Neural cell (in vitro differentiated cells): ENCODE measurements around the gene COL17A1. TPM values are rescaled to one million over a fixed set of nuclear protein-coding genes. Genes with fewer than 3 reads are reported as not detected.

Source experiments
- H2AFZ ChIP-seq: fragments of 200-600, 300-800 bp; sonication (generic), shearing (Covaris generic); 2 replicates; pipeline ENCODE4 v1.6.0; 2014; ENCODE audit warnings: low read depth, mild to moderate bottlenecking, antibody characterized with exemption, low read length, moderate library complexity
- H3F3A ChIP-seq: fragments of 200-600 bp; shearing (Covaris generic); 2 replicates; pipeline ENCODE4 v1.6.1; 2016; ENCODE audit warnings: mild to moderate bottlenecking, moderate library complexity, mixed read lengths, antibody characterized with exemption, low read length; ENCODE audit not compliant: insufficient read depth, poor library complexity, severe bottlenecking
- H3K27ac ChIP-seq: fragments of 200-600, 300-800 bp; sonication (generic), shearing (Covaris generic); 2 replicates; pipeline ENCODE4 v1.5.1; 2014; ENCODE audit warnings: mild to moderate bottlenecking, low read length, moderate library complexity
- H3K27me3 ChIP-seq: fragments of 300-800, 200-600 bp; sonication (generic), shearing (Covaris generic); 2 replicates; pipeline ENCODE4 v1.6.0; 2014; ENCODE audit warnings: mild to moderate bottlenecking, low read depth, low read length, moderate library complexity; ENCODE audit not compliant: insufficient read depth
- H3K36me3 ChIP-seq: fragments of 300-800, 200-600 bp; sonication (generic), shearing (Covaris generic); 2 replicates; pipeline ENCODE4 v1.5.1; 2014; ENCODE audit warnings: mild to moderate bottlenecking, antibody characterized with exemption, low read length, moderate library complexity; ENCODE audit not compliant: insufficient read depth
- H3K4me2 ChIP-seq: fragments of 300-800, 200-600 bp; sonication (generic), shearing (Covaris generic); 2 replicates; pipeline ENCODE4 v1.6.0; 2014; ENCODE audit warnings: mild to moderate bottlenecking, low read length
- H3K4me3 ChIP-seq: fragments of 300-800, 200-600 bp; sonication (generic), shearing (Covaris generic); 2 replicates; pipeline ENCODE4 v1.5.1; 2014; ENCODE audit warnings: mild to moderate bottlenecking, low read length, moderate library complexity
- H3K79me2 ChIP-seq: fragments of 200-600 bp; shearing (Covaris generic); replicated peaks from 2 replicates; pipeline ENCODE4 v1.6.0; 2014; ENCODE audit warnings: mild to moderate bottlenecking, low read length, moderate library complexity; ENCODE audit not compliant: insufficient read depth
- H3K9ac ChIP-seq: fragments of 300-800, 200-600 bp; sonication (generic), shearing (Covaris generic); 2 replicates; pipeline ENCODE4 v1.6.1; 2016; ENCODE audit warnings: mild to moderate bottlenecking, low read length, mixed read lengths
- H3K9me2 ChIP-seq: fragments of 200-600 bp; shearing (Covaris generic); 2 replicates; pipeline ENCODE4 v1.6.1; 2016; ENCODE audit warnings: mild to moderate bottlenecking, low read length, mixed read lengths; ENCODE audit not compliant: insufficient read depth
- H3K9me3 ChIP-seq: fragments of 200-600, 300-800 bp; sonication (generic), shearing (Covaris generic); 2 replicates; pipeline ENCODE4 v1.6.1; 2016; ENCODE audit warnings: mild to moderate bottlenecking, mixed run types, low read length, moderate library complexity, mixed read lengths
- H4K20me1 ChIP-seq: fragments of 200-600 bp; shearing (Covaris generic); 2 replicates; pipeline ENCODE4 v1.6.1; 2016; ENCODE audit warnings: mild to moderate bottlenecking, mixed run types; ENCODE audit not compliant: insufficient read depth
- EP300 ChIP-seq: fragments of 450-650 bp; conservative IDR thresholded peaks from 2 replicates; pipeline ENCODE4 v1.6.1; 2014; ENCODE audit warnings: antibody characterized with exemption, mild to moderate bottlenecking, moderate library complexity; ENCODE audit not compliant: poor library complexity, severe bottlenecking
- EZH2 ChIP-seq: fragments of 200-600, 300-800 bp; shearing (Covaris generic), sonication (generic); IDR thresholded peaks from 2 replicates; pipeline ENCODE4 v1.6.1; 2014; ENCODE audit warnings: antibody characterized with exemption, low read length, borderline replicate concordance, mild to moderate bottlenecking; ENCODE audit not compliant: insufficient read depth, poor library complexity, severe bottlenecking
- MXI1 ChIP-seq: fragments of 450-650 bp; conservative IDR thresholded peaks from 2 replicates; pipeline ENCODE4 v1.6.1; 2014; ENCODE audit warnings: antibody characterized with exemption, mild to moderate bottlenecking; ENCODE audit not compliant: poor library complexity, severe bottlenecking
- POLR2AphosphoS5 ChIP-seq: IDR thresholded peaks from 2 replicates; pipeline ENCODE4 v1.6.1; 2012
- RAD21 ChIP-seq: fragments of 450-650 bp; conservative IDR thresholded peaks from 2 replicates; pipeline ENCODE4 v1.6.1; 2014; ENCODE audit warnings: antibody characterized with exemption, mild to moderate bottlenecking, moderate library complexity
- SMC3 ChIP-seq: fragments of 450-650 bp; conservative IDR thresholded peaks from 2 replicates; pipeline ENCODE4 v1.6.1; 2014; ENCODE audit warnings: antibody characterized with exemption, mild to moderate bottlenecking, moderate library complexity; ENCODE audit not compliant: poor library complexity
- TAF1 ChIP-seq: IDR thresholded peaks from 2 replicates; pipeline ENCODE4 v1.6.1; 2012; ENCODE audit warnings: low read depth
- polyA plus RNA-seq: library from polyadenylated mRNA; depleted of rRNA; stranded (reverse); fragments of >200 nt; gene quantifications from 2 replicates; pipeline ENCODE4 v1.2.3, GENCODE V29; 2014
- TF ChIP-seq, protein P1 (sequence below): fragments of 450-650 bp; IDR thresholded peaks from 2 replicates; pipeline ENCODE4 v1.5.1; 2014; ENCODE audit warnings: antibody characterized with exemption, mild to moderate bottlenecking, moderate library complexity; ENCODE audit not compliant: poor library complexity, severe bottlenecking
- TF ChIP-seq, protein P2 (sequence below): IDR thresholded peaks from 2 replicates; pipeline ENCODE4 v1.6.1; 2012; ENCODE audit warnings: borderline replicate concordance

Gene COL17A1
- polyA plus RNA-seq, 1 donor from 2014 or later, result not detected

DNA sequence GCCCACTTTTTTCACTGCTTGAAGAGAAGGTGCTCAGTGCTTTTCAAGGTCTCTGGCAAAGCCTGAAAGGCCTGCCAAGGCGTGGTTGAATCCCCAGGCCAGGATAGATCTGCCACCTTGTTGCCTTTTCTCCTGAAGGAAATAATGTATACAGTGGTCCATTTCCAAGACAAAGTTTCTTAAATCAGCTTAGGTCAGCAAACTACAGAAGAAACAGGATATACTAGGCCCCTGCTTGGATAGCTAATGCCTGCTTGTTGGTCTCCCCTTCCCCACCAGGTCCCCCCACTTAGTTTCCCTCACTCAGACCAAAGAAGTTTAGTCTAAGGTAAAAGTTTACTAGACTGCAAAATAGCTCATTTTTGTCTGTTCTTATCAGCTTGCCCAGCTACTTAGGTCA is 19.9 kb downstream of the COL17A1 start:
- no peak overlapping the region for H2AFZ ChIP-seq

DNA sequence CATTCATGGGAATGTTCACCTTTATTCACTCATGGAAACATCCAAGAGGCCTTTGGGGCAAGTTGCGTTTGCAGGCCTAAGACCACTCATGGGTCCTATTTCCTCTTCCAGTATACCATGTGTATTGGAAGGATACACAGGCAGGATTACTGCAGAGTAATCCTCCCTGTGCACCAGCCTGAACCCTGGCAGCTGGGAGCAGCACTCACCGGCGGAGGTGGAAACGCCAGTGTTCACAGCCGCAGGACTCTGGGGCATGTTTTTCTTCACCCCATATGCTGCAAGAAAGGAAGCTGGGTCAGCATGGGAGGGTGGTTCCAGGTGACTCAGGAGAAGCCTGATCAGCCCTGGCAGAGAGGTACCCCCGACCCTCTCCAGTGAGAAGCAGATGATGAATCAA is 24.5 kb downstream of the COL17A1 start:
- Histone ChIP-seq H3K27me3 (no peaks in the 10 kb centered on the region), H3K27ac (no peak overlapping the region), H3K79me2 (no peaks in the 10 kb centered on the region), H3K9ac (no peak overlapping the region), H3K36me3 (no peaks in the 10 kb centered on the region), H3K4me3 (no peak overlapping the region), H3K9me2 (no peaks in the 10 kb centered on the region), H3K4me2 (no peak overlapping the region), H2AFZ (no peak overlapping the region), H3K9me3 (no peaks in the 10 kb centered on the region), H4K20me1 (no peaks in the 10 kb centered on the region), H3F3A (no peaks in the 10 kb centered on the region)
- TF ChIP-seq RAD21 (no peak), MXI1 (no peak), EZH2 (no peak), POLR2AphosphoS5 (no peak), TAF1 (no peak), EP300 (no peak), SMC3 (no peak)
- TF ChIP-seq, protein P1, sequence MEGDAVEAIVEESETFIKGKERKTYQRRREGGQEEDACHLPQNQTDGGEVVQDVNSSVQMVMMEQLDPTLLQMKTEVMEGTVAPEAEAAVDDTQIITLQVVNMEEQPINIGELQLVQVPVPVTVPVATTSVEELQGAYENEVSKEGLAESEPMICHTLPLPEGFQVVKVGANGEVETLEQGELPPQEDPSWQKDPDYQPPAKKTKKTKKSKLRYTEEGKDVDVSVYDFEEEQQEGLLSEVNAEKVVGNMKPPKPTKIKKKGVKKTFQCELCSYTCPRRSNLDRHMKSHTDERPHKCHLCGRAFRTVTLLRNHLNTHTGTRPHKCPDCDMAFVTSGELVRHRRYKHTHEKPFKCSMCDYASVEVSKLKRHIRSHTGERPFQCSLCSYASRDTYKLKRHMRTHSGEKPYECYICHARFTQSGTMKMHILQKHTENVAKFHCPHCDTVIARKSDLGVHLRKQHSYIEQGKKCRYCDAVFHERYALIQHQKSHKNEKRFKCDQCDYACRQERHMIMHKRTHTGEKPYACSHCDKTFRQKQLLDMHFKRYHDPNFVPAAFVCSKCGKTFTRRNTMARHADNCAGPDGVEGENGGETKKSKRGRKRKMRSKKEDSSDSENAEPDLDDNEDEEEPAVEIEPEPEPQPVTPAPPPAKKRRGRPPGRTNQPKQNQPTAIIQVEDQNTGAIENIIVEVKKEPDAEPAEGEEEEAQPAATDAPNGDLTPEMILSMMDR, result no peak
- TF ChIP-seq, protein P2, sequence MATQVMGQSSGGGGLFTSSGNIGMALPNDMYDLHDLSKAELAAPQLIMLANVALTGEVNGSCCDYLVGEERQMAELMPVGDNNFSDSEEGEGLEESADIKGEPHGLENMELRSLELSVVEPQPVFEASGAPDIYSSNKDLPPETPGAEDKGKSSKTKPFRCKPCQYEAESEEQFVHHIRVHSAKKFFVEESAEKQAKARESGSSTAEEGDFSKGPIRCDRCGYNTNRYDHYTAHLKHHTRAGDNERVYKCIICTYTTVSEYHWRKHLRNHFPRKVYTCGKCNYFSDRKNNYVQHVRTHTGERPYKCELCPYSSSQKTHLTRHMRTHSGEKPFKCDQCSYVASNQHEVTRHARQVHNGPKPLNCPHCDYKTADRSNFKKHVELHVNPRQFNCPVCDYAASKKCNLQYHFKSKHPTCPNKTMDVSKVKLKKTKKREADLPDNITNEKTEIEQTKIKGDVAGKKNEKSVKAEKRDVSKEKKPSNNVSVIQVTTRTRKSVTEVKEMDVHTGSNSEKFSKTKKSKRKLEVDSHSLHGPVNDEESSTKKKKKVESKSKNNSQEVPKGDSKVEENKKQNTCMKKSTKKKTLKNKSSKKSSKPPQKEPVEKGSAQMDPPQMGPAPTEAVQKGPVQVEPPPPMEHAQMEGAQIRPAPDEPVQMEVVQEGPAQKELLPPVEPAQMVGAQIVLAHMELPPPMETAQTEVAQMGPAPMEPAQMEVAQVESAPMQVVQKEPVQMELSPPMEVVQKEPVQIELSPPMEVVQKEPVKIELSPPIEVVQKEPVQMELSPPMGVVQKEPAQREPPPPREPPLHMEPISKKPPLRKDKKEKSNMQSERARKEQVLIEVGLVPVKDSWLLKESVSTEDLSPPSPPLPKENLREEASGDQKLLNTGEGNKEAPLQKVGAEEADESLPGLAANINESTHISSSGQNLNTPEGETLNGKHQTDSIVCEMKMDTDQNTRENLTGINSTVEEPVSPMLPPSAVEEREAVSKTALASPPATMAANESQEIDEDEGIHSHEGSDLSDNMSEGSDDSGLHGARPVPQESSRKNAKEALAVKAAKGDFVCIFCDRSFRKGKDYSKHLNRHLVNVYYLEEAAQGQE, result no peak

More for the DNA sequence above, 19.9 kb downstream of the COL17A1 start:
- no peaks in the 10 kb centered on the region for H3K36me3 ChIP-seq
- no peak overlapping the region for H3K27ac ChIP-seq
- H3K4me2 ChIP-seq, result no peak overlapping the region
- no peak overlapping the region for H3K4me3 ChIP-seq
- H3K27me3 ChIP-seq, result no peaks in the 10 kb centered on the region
- no peak for TF ChIP-seq TAF1
- no peaks in the 10 kb centered on the region for H3K9me3 ChIP-seq
- H3K9ac ChIP-seq, result no peak overlapping the region
- no peaks in the 10 kb centered on the region for H3F3A ChIP-seq
- no peaks in the 10 kb centered on the region for H4K20me1 ChIP-seq
- no peaks in the 10 kb centered on the region for H3K79me2 ChIP-seq
- H3K9me2 ChIP-seq, result no peaks in the 10 kb centered on the region

DNA sequence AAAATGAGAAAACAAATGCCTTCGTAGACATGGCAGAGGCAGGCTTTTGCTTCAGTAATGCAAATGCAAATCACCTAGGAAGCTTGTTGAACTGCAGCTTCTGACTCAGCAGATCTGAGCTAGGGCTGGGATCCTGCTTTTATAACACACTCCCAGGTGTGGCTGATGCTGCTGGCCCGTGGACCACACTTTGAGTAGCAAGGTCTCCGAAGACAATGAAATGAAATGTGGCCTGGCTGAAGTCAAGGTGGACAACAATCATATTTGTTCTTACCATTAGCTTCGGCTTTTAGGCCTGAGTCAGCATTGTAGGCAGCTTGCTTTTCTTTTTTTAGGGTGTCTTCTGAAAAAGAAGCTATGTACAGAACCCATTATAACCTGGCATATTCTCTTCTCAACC is 26.3 kb downstream of the COL17A1 start:
- H3K36me3 ChIP-seq, result no peaks in the 10 kb centered on the region
- H3K9me3 ChIP-seq, result no peaks in the 10 kb centered on the region
- TF ChIP-seq RAD21, result no peak
- no peak for TF ChIP-seq EZH2
- H3K27me3 ChIP-seq, result no peaks in the 10 kb centered on the region
- H3K79me2 ChIP-seq, result no peaks in the 10 kb centered on the region
- no peak overlapping the region for H2AFZ ChIP-seq
- no peak overlapping the region for H3K9ac ChIP-seq
- H3K9me2 ChIP-seq, result no peaks in the 10 kb centered on the region
- H3K4me2 ChIP-seq, result no peak overlapping the region
- no peak overlapping the region for H3K27ac ChIP-seq
- no peaks in the 10 kb centered on the region for H3F3A ChIP-seq
- H4K20me1 ChIP-seq, result no peaks in the 10 kb centered on the region
- no peak overlapping the region for H3K4me3 ChIP-seq
